Thyroid gland (tissue), 4 donors: ENCODE measurements around the gene OR5W2. TPM values are rescaled to one million over a fixed set of nuclear protein-coding genes. Genes with fewer than 3 reads are reported as not detected.

Experiments
- small RNA-seq: library from RNA; depleted of rRNA; stranded (forward); fragments of <200 nt; gene quantifications from one replicate; pipeline ENCODE3, GENCODE V24; 2016
- total RNA-seq, 4 donors: library from RNA; depleted of rRNA; stranded (reverse); fragments of >200 nt; gene quantifications; one replicate each; pipeline ENCODE4 v1.2.3, GENCODE V29; 2016

The OR5W2 gene
- total RNA-seq, 4 donors from 2014 or later = not detected

Small RNAs within 50 kb of the gene (small RNA-seq; reads per million reads assigned to genes)
- not detected for gene AC036111.3

Other genes with a start within 250 kb of the OR5W2 start
- not detected for gene OR5D13, start 141.1 kb downstream of the OR5W2 start, total RNA-seq
- not detected for gene OR5D14, start 119.0 kb downstream of the OR5W2 start, total RNA-seq
- not detected for gene OR5L1, start 103.2 kb downstream of the OR5W2 start, total RNA-seq
- not detected for gene OR5D18, start 95.0 kb downstream of the OR5W2 start, total RNA-seq
- gene OR5L2, start 87.4 kb downstream of the OR5W2 start, total RNA-seq = not detected
- not detected for gene OR5D16, start 75.8 kb downstream of the OR5W2 start, total RNA-seq
- gene TRIM51, start 31.3 kb downstream of the OR5W2 start, total RNA-seq = not detected
- gene OR5I1, start 21.8 kb upstream of the OR5W2 start, total RNA-seq = not detected
- not detected for gene OR10AG1, start 55.4 kb upstream of the OR5W2 start, total RNA-seq
- not detected for gene OR5F1, start 80.0 kb upstream of the OR5W2 start, total RNA-seq
- gene OR5AS1, start 113.1 kb upstream of the OR5W2 start, total RNA-seq = not detected
- gene OR8I2, start 178.7 kb upstream of the OR5W2 start, total RNA-seq = not detected
- not detected for gene OR8H2, start 189.1 kb upstream of the OR5W2 start, total RNA-seq
- not detected for gene OR8H3, start 207.8 kb upstream of the OR5W2 start, total RNA-seq
- not detected for gene OR8J3, start 225.6 kb upstream of the OR5W2 start, total RNA-seq
- not detected for gene OR8K5, start 245.7 kb upstream of the OR5W2 start, total RNA-seq